ENCODE data around the gene TPBGL. TPM values are rescaled to one million over a fixed set of nuclear protein-coding genes. Genes with fewer than 3 reads are reported as not detected.

The TPBGL gene, protein sequence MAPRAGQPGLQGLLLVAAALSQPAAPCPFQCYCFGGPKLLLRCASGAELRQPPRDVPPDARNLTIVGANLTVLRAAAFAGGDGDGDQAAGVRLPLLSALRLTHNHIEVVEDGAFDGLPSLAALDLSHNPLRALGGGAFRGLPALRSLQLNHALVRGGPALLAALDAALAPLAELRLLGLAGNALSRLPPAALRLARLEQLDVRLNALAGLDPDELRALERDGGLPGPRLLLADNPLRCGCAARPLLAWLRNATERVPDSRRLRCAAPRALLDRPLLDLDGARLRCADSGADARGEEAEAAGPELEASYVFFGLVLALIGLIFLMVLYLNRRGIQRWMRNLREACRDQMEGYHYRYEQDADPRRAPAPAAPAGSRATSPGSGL
- total RNA-seq: under 1 TPM in 2 of 4 donors, not detected in 2; 0.36 to 0.40 TPM

DNA sequence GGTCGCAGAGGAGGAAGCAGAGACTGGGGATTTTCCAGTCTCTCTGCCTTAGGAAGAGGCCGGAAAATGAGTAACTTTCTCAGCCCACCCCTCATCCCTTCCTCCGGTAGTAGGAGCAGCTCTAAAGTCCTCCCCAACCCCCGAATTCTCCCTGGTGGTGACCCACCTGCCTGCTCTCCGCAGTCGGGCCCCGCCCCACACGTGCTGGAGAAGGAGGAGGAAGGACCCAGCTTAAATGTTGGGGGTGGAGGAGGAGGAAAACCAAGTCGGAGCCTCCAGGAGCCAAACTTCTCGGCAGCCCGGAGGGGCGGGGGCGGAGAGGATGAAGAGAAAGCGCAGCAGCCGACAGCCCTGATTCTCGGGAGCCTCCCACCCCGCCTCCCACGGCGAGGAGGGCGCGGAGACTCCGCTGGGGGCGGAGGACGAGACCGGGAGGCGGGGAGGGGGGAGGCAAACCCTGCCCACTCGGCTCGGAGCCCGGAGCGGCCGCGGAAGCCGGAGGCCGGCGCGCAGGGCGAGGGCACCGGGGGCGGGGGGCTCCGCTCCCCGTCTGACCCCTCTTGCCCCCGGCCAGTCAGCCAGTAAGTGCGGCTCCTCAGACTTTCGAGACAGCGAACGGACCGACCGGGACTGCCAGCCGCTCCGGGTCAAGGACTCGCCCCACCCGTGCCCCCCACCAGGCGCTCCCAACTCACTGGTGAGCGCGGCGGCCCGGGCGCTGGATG is at the start of gene TPBGL:
Gene TPBGL, plus strand, starts transcription at position 464 of the 725 bp plus-strand sequence. CDS start 276 bp downstream, outside the sequence.
- Histone ChIP-seq H3K4me1 (peaks cover 23% of the 10 kb centered on the region), H3K27ac (no peak within 1 kb of the TSS), H3K27me3 (peaks cover 50% of the 10 kb centered on the region), H3K36me3 (no peaks in the 10 kb centered on the region), H3K9me3 (no peaks in the 10 kb centered on the region), H3K4me3 (peak within 1 kb of the TSS; percentile 56)
- peak in 1 of 2 donors; percentile 74 for DNase-seq (ENCODE audit: low spot score in 2 of 2)
- WGBS: 9% methylated on average over 18 of the region's 58 CpGs
- TF ChIP-seq, protein P1, sequence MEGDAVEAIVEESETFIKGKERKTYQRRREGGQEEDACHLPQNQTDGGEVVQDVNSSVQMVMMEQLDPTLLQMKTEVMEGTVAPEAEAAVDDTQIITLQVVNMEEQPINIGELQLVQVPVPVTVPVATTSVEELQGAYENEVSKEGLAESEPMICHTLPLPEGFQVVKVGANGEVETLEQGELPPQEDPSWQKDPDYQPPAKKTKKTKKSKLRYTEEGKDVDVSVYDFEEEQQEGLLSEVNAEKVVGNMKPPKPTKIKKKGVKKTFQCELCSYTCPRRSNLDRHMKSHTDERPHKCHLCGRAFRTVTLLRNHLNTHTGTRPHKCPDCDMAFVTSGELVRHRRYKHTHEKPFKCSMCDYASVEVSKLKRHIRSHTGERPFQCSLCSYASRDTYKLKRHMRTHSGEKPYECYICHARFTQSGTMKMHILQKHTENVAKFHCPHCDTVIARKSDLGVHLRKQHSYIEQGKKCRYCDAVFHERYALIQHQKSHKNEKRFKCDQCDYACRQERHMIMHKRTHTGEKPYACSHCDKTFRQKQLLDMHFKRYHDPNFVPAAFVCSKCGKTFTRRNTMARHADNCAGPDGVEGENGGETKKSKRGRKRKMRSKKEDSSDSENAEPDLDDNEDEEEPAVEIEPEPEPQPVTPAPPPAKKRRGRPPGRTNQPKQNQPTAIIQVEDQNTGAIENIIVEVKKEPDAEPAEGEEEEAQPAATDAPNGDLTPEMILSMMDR (IDR thresholded peaks at IDR 0.05): no peak
- no peak for TF ChIP-seq POLR2A (IDR thresholded peaks at IDR 0.05)
- no peak for TF ChIP-seq EP300 (IDR thresholded peaks at IDR 0.05)
- no peak for TF ChIP-seq POLR2AphosphoS5 (IDR thresholded peaks at IDR 0.05)

DNA sequence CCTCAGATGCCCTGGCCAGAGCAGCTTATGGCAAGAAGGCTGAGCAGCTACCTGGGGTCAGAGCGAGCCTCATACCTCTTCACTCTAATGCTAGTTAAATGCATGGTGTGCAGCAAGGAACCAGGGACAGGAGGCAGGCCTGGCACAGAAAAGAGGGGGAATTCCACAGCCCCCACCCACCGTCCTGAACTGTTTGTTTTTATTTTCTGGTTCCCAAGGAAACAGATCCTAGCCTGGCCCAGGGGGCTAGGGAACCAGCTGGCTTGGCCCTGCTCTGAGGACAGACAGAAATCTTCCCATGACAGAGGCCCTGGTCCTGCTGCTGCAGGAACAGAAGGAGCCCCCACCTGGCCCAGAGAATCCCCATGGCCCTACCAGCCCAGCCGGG is 49.2 kb upstream of the TPBGL start:
- DNase-seq (ENCODE audit: low spot score in 2 of 2): no peak
- peaks cover 3% of the 10 kb centered on the region for H3K36me3 ChIP-seq
- H3K4me3 ChIP-seq: no peak overlapping the region
- 82% methylated on average over 1 of the region's 3 CpGs for WGBS
- H3K27ac ChIP-seq: no peak overlapping the region
- H3K9me3 ChIP-seq: no peaks in the 10 kb centered on the region
- TF ChIP-seq POLR2AphosphoS5 (IDR thresholded peaks at IDR 0.05): no peak
- H3K27me3 ChIP-seq: no peaks in the 10 kb centered on the region
- H3K4me1 ChIP-seq: peaks cover 42% of the 10 kb centered on the region

DNA sequence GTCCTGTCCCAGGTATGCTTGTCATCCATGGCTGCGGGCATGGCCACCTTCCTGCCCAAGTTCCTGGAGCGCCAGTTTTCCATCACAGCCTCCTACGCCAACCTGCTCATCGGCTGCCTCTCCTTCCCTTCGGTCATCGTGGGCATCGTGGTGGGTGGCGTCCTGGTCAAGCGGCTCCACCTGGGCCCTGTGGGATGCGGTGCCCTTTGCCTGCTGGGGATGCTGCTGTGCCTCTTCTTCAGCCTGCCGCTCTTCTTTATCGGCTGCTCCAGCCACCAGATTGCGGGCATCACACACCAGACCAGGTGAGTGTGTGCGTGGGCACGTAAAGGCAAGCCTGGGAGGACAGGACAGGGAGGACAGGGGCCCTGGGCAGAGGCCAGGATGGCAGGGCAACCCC is 47.3 kb upstream of the TPBGL start:
- TF ChIP-seq, protein P1 (IDR thresholded peaks at IDR 0.05): no peak
- TF ChIP-seq EP300 (IDR thresholded peaks at IDR 0.05): no peak

DNA sequence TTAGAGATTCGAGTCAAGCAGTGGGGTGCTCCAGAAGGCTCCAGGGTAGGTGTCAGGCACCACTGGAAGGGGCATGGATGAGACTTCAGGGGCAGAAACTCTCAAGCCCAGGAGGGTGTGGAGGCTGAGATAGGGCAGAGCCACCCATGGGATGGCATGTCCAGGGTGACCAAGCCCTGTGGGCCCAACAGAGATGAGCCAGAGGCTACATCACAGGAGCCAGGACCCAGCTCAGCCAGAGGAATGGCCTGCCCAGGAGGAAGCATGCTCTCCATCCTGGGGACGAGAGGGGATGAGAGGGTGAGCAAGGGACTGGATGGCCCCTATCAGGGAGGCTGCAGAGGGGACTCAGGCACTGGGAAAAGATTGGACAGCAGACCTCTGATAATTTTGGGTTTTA is 46.9 kb upstream of the TPBGL start:
- Histone ChIP-seq H3K27ac (no peak overlapping the region), H3K9me3 (no peaks in the 10 kb centered on the region), H3K4me3 (no peak overlapping the region), H3K27me3 (no peaks in the 10 kb centered on the region), H3K4me1 (peaks cover 49% of the 10 kb centered on the region), H3K36me3 (no peaks in the 10 kb centered on the region)
- DNase-seq (ENCODE audit: low spot score in 2 of 2): no peak
- TF ChIP-seq POLR2AphosphoS5 (IDR thresholded peaks at IDR 0.05): no peak
- TF ChIP-seq POLR2A (IDR thresholded peaks at IDR 0.05): no peak
- TF ChIP-seq, protein P1 (IDR thresholded peaks at IDR 0.05): no peak
- TF ChIP-seq EP300 (IDR thresholded peaks at IDR 0.05): no peak
- WGBS: 63% methylated on average over 1 of the region's 2 CpGs

More for the DNA sequence above, 47.3 kb upstream of the TPBGL start:
- no peak for DNase-seq (ENCODE audit: low spot score in 2 of 2)
- no peak overlapping the region for H3K27ac ChIP-seq
- 92% methylated on average over 15 of the region's 15 CpGs for WGBS
- no peaks in the 10 kb centered on the region for H3K9me3 ChIP-seq
- peaks cover 47% of the 10 kb centered on the region for H3K4me1 ChIP-seq
- no peaks in the 10 kb centered on the region for H3K36me3 ChIP-seq
- H3K4me3 ChIP-seq: no peak overlapping the region
- no peaks in the 10 kb centered on the region for H3K27me3 ChIP-seq

DNA sequence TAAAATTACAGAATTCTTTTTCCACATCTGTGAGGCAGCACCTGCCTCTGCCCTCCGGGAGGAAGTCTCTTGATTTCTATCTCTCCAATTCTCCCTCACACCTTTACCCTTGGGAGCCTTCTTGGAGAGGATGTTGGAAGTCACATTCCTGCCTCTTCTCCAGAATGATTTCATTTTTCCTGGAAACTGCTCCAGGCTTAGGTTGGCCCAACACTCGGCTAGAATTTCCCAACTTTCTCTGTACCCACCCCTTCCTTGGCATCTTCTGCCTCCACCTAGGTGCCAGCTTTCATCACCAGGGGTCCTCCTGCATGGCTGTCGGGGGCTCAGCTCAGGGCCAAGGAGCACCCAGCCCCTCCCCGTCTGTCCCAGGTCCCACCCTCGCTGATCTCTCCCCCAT is 46.4 kb upstream of the TPBGL start:
- WGBS: 20% methylated on average over 5 of the region's 5 CpGs
- Histone ChIP-seq H3K4me3 (no peak overlapping the region), H3K27me3 (no peaks in the 10 kb centered on the region), H3K4me1 (peaks cover 53% of the 10 kb centered on the region), H3K9me3 (no peaks in the 10 kb centered on the region), H3K36me3 (no peaks in the 10 kb centered on the region), H3K27ac (no peak overlapping the region)
- no peak for DNase-seq (ENCODE audit: low spot score in 2 of 2)
- no peak for TF ChIP-seq EP300 (IDR thresholded peaks at IDR 0.05)

All from suprapubic skin (tissue), 4 donors.